ENCODE measurements around the gene CTSE. TPM values are rescaled to one million over a fixed set of nuclear protein-coding genes. Genes with fewer than 3 reads are reported as not detected.

The CTSE gene
- total and polyA plus RNA-seq, 9 donors: 0.13 to 1.1 (median 0.80) TPM; not detected in 4

DNA sequence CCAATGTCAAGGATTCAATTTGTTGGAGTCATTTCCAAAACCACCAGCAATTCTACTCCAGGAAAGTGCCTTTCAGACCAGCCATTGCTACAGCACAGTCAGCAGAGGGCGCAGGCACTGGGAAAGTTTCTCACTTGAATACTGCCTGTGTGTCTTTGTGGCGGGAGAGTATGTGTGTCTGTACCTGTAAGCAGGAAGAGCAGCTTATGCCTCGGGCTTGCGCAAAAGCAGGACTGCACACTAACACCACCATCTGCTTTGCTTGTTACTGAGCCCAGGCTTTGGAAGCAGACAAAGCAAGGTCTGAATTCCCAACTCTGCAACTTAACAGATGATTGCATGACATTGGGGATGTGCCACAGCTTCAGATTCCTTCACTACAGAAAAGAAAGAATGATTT, 7.0 kb upstream of the CTSE start:
- intact Hi-C loops (cut with DNase I): no loop called here
- WGBS, 3 donors: 5 to 16% (median 15%) methylated on average over 4 of the region's 4 CpGs
- no peak overlapping the region for H3K27ac ChIP-seq

DNA sequence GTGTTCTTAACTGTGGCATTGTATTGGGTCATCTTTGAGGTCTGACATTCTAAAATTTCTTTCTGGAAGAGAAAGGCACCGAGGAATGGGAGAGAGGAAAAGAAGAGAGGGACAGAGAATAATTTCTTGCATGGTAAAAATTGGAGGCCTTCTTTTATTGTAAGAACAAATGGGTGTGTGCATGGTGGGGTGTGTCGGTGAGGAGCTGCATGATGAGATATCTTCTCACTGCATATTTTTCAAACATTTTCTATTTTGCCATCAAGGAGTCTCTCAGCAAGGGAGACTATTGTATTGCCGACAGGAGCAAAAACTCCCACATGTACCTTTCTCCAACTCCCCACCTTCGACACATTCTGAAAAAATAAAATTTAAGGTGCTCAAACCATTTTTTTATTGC, 6.5 kb upstream of the CTSE start:
- TF ChIP-seq POLR2A (IDR thresholded peaks at IDR 0.05) (no peak), EP300 (IDR thresholded peaks at IDR 0.05) (no peak)
- DNase-seq: no peak
- Histone ChIP-seq H3K27me3 (no peaks in the 10 kb centered on the region), H3K27ac (no peak overlapping the region), H3K4me3 (no peak overlapping the region), H3K9me3 (no peaks in the 10 kb centered on the region), H3K4me1 (ENCODE audit: insufficient read depth) (peaks cover 5% of the 10 kb centered on the region), H3K36me3 (no peaks in the 10 kb centered on the region)
- intact Hi-C loops (cut with DNase I): no loop called here
- WGBS, 3 donors: 50 to 57% (median 54%) methylated on average over 4 of the region's 4 CpGs

More for the DNA sequence above, 7.0 kb upstream of the CTSE start:
- Histone ChIP-seq H3K9me3 (no peaks in the 10 kb centered on the region), H3K4me3 (no peak overlapping the region), H3K36me3 (no peaks in the 10 kb centered on the region), H3K27me3 (no peaks in the 10 kb centered on the region), H3K4me1 (ENCODE audit: insufficient read depth) (peaks cover 5% of the 10 kb centered on the region)
- peak; percentile 19 to 56 (median 33) for DNase-seq
- TF ChIP-seq, protein P1, sequence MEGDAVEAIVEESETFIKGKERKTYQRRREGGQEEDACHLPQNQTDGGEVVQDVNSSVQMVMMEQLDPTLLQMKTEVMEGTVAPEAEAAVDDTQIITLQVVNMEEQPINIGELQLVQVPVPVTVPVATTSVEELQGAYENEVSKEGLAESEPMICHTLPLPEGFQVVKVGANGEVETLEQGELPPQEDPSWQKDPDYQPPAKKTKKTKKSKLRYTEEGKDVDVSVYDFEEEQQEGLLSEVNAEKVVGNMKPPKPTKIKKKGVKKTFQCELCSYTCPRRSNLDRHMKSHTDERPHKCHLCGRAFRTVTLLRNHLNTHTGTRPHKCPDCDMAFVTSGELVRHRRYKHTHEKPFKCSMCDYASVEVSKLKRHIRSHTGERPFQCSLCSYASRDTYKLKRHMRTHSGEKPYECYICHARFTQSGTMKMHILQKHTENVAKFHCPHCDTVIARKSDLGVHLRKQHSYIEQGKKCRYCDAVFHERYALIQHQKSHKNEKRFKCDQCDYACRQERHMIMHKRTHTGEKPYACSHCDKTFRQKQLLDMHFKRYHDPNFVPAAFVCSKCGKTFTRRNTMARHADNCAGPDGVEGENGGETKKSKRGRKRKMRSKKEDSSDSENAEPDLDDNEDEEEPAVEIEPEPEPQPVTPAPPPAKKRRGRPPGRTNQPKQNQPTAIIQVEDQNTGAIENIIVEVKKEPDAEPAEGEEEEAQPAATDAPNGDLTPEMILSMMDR (IDR thresholded peaks at IDR 0.05): peak in 2 of 3 donors; percentile 16 to 21
- TF ChIP-seq EP300 (IDR thresholded peaks at IDR 0.05): no peak

DNA sequence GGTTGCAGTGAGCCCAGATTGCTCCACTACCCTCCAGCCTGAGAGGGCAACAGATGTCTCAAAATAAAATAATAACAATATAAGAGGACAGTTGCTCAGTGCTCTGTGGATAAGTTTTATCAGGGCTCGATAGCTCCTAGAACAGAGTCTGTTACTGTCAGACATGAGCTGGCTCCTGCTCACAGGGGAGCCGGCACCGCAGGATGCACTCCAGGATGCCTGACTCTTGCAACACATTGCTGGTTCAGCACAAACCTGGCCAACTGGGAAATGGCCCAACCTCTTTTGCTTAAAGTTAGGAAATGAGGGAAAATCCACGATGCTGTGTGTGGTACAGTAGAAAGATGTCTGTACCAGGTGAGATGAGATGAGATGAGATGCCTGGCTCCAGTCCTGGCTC, 5.8 kb upstream of the CTSE start:
- intact Hi-C loops (cut with DNase I): no loop called here
- H3K9me3 ChIP-seq: no peaks in the 10 kb centered on the region
- H3K27ac ChIP-seq: no peak overlapping the region
- H3K36me3 ChIP-seq: no peaks in the 10 kb centered on the region
- peak; percentile 48 to 84 (median 69) for DNase-seq
- no peak for TF ChIP-seq POLR2A (IDR thresholded peaks at IDR 0.05)
- no peak for TF ChIP-seq EP300 (IDR thresholded peaks at IDR 0.05)
- TF ChIP-seq, protein P1 (IDR thresholded peaks at IDR 0.05): no peak
- no peak overlapping the region for H3K4me3 ChIP-seq
- H3K27me3 ChIP-seq: no peaks in the 10 kb centered on the region
- WGBS, 3 donors: 5 to 12% (median 10%) methylated on average over 4 of the region's 4 CpGs
- H3K4me1 ChIP-seq (ENCODE audit: insufficient read depth): peaks cover 2% of the 10 kb centered on the region

DNA sequence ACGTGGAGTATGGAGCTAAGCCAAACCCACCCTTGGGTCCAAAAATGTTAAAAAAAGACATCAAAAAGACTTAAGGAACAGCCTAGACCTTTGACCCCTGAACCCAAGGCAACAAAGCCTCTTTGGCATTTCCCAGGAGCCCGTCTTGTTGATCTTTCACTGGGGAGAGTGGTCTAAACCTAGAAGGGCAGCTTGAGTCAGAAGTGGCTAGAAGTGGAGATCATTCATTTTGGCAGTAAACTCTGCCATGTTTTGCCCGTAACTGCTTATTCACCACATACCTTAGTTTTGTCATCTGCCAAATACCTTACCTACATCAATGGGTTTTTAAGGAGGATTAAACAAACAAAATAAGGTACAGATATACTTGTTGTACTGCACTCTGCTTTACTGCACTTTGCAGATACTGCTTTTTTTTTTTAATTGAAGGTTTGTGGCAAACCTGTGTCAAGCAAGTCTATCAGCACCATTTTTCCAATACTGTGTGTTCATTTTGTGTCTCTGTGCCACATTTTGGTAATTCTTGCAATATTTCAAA, 1.7 kb upstream of the CTSE start:
- H3K36me3 ChIP-seq: no peaks in the 10 kb centered on the region
- WGBS, 3 donors: 80 to 87% (median 82%) methylated on average over 3 of the region's 3 CpGs
- TF ChIP-seq, protein P1 (IDR thresholded peaks at IDR 0.05): no peak
- TF ChIP-seq POLR2A (IDR thresholded peaks at IDR 0.05): no peak
- no peak for TF ChIP-seq EP300 (IDR thresholded peaks at IDR 0.05)
- no peak overlapping the region for H3K4me3 ChIP-seq
- no peaks in the 10 kb centered on the region for H3K9me3 ChIP-seq
- intact Hi-C loops (cut with DNase I): no loop called here
- H3K27me3 ChIP-seq: no peaks in the 10 kb centered on the region
- H3K4me1 ChIP-seq (ENCODE audit: insufficient read depth): no peaks in the 10 kb centered on the region
- DNase-seq: no peak
- no peak overlapping the region for H3K27ac ChIP-seq

DNA sequence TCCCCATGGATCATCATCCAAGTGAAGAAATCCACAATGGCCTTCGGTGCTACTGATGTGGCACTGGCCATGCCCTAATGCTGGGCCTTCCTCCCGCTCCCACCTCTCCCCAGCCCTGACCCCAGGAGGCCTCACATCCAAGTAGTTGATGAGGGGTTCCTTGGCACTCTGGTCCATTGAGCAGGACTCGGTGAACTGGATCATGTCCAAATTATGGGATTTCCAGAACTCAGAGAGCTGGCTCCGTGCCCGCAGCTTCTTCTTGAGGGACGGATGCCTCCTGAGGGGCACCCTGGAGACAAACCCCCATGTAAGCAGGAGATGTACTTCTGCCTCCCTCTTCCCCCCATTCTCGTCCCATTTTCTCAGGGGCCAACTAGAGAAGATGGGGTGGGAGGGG, 929 bp downstream of the CTSE start:
- intact Hi-C loops (cut with DNase I): no loop called here
- 91 to 95% (median 93%) methylated on average over 7 of the region's 7 CpGs for WGBS, 3 donors
- no peaks in the 10 kb centered on the region for H3K27me3 ChIP-seq

More for the DNA sequence above, 929 bp downstream of the CTSE start:
- Histone ChIP-seq H3K4me1 (ENCODE audit: insufficient read depth) (no peaks in the 10 kb centered on the region), H3K9me3 (no peaks in the 10 kb centered on the region), H3K36me3 (no peaks in the 10 kb centered on the region), H3K27ac (no peak overlapping the region), H3K4me3 (no peak overlapping the region)
- no peak for DNase-seq
- TF ChIP-seq, protein P1 (IDR thresholded peaks at IDR 0.05): no peak
- no peak for TF ChIP-seq POLR2A (IDR thresholded peaks at IDR 0.05)
- no peak for TF ChIP-seq EP300 (IDR thresholded peaks at IDR 0.05)

Data from ovary (tissue), 9 donors.